RWPE1 (cell line): Measurements from ENCODE around the gene TCF7.

Source experiments
- CTCF ChIA-PET: fragments of 350-600 bp; sonication (Branson Sonifier 250); formaldehyde crosslinking; extraction: SDS; loops from one replicate; lab custom pipeline; 2021; lab: Yijun Ruan, JAX
- POLR2A ChIA-PET: fragments of 400-600 bp; formaldehyde crosslinking; extraction: SDS; loops from one replicate; lab custom pipeline; 2020; ENCODE audit warnings: antibody characterized with exemption; ENCODE audit not compliant: low non-redundant PET; lab: Yijun Ruan, JAX
- DNase-seq: peaks from one replicate; pipeline ENCODE4 v3.0.0; 2012; ENCODE audit warnings: low spot score
- H3K27ac ChIP-seq: fragments of 450-650 bp; 2 replicates; pipeline ENCODE4 v1.5.1; 2017
- TF ChIP-seq, protein P1 (sequence below): fragments of 450-650 bp; conservative IDR thresholded peaks from 2 replicates; pipeline ENCODE4 v1.5.1; 2017; ENCODE audit warnings: low read depth, mild to moderate bottlenecking

Gene TCF7

GRCh38 chr5:134136221-134136631, 21.7 kb downstream of the TCF7 start:
- POLR2A ChIA-PET = no interaction called here
- H3K27ac ChIP-seq = peak overlapping the region; percentile 11; the same call in 1 of the 2 replicates
- CTCF ChIA-PET = interaction anchor here (0.6 to 11.4 kb wide), 3 partner anchors 10 to 98 kb away, joined by 4 to 219 read pairs (median 4); no protein-coding TSS in a partner anchor
- TF ChIP-seq, protein P1, sequence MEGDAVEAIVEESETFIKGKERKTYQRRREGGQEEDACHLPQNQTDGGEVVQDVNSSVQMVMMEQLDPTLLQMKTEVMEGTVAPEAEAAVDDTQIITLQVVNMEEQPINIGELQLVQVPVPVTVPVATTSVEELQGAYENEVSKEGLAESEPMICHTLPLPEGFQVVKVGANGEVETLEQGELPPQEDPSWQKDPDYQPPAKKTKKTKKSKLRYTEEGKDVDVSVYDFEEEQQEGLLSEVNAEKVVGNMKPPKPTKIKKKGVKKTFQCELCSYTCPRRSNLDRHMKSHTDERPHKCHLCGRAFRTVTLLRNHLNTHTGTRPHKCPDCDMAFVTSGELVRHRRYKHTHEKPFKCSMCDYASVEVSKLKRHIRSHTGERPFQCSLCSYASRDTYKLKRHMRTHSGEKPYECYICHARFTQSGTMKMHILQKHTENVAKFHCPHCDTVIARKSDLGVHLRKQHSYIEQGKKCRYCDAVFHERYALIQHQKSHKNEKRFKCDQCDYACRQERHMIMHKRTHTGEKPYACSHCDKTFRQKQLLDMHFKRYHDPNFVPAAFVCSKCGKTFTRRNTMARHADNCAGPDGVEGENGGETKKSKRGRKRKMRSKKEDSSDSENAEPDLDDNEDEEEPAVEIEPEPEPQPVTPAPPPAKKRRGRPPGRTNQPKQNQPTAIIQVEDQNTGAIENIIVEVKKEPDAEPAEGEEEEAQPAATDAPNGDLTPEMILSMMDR = no peak
- no peak for DNase-seq

DNA sequence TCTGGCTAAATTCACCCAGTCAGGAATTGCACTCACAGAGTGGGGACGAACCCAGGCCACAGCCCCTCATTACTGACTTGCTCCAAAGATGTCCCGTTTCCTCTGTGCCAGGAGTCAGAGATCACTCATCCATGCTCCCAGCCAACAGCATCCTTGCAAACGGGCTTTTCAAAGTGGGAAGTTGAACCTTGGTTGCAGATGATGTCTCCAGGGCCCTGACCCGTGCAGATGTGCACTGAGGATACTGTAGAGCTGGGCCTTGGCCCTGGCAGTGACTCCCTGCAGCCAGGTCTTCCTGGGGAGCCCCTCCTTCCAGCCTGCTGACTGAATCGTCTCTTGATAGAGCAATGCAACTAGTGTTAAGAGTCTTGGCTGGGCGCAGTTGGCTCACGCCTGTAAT, 22.3 kb downstream of the TCF7 start:
- ChIA-PET CTCF (interaction anchor here (0.6 to 11.4 kb wide), 3 partner anchors 10 to 96 kb away, joined by 3 to 219 read pairs (median 4); no protein-coding TSS in a partner anchor), POLR2A (no interaction called here)
- TF ChIP-seq, protein P1 = no peak
- peak overlapping the region; percentile 11; the same call in 1 of the 2 replicates for H3K27ac ChIP-seq
- DNase-seq = no peak

DNA sequence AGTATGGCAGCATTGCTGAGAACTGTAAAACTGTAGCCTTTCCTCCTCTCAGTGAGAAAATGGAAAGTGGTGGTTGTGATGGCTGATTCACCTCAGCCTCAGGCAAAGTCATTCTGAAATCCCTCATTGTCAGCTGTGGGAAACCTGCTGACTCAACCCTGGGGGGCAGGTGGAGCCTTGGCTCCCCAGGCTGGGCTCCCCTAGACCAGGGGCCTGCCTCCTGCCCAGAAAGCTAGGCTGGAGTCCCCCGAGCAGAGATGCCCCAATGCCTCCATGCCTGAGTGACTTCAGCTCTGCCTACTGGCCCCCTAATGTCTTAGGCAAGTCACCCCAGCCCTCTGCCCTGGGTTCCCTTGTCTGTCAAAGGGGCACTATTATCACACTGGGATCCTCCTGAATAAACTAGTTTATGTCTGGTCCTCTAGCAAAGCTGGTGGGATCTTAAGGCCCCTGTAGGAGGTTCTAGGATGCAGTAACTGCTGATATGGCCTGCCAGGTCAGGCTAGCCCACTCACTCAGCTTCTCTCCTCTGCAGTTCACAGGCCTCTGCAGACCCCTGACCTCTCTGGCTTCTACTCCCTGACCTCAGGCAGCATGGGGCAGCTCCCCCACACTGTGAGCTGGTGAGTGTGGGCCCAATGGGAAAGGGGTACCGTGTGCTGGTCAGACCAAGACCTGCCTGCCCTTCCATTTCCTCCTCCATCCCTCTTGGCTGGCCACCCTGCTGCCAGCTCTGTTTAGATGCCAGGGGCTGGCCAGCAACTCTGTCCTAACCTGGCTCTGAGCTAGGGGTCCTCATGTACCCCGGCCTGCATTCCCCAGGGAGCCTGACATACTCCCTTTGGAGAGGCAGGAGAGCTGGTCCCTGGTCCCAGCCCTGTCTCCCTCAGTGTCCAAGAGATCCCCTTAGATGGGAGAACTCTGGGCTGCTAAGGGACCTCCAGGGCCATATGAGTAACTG, 24.2 kb downstream of the TCF7 start:
- POLR2A ChIA-PET = no interaction called here
- TF ChIP-seq, protein P1 = no peak
- H3K27ac ChIP-seq = peak overlapping the region; percentile 65
- CTCF ChIA-PET = interaction anchor here (0.5 to 11.4 kb wide), 10 partner anchors 9 to 157 kb away, joined by 3 to 219 read pairs (median 10); no protein-coding TSS in a partner anchor
- peak; percentile 87 for DNase-seq

DNA sequence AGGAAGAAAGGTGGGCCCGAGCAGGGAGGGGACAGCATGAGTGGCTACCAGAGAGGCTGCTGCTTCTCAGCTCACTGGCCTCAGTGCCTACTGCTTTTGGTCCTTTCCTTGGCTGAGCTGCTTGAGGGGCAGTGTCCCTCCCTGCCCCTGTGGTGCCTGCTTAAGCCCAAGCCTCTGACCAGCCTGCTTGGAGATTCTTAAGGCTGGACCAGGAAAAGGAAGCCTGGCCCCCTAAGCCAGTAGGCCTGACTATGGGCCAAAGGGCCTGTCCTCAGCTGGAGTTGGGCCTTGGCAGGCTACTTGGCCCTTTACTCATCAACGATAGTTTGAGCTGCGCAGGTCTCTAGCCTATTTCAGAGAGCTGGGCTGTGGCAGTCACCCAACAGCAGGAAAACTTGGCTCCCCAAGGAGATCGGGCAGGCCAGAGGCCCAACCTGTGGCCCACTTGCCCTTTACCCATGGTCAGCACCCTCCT, 24.9 kb downstream of the TCF7 start:
- TF ChIP-seq, protein P1 = no peak
- ChIA-PET POLR2A (interaction anchor here (0.6 kb wide), 1 partner anchor 23 kb away, joined by 4 read pairs; no protein-coding TSS in a partner anchor), CTCF (interaction anchor here (0.5 to 11.4 kb wide), 7 partner anchors 10 to 113 kb away, joined by 5 to 219 read pairs (median 12); no protein-coding TSS in a partner anchor)
- H3K27ac ChIP-seq = peak overlapping the region; percentile 65
- no peak for DNase-seq

- TF ChIP-seq, protein P1 = no peak
- H3K27ac ChIP-seq = peak overlapping the region; percentile 65
- DNase-seq = no peak
- POLR2A ChIA-PET = interaction anchor here (0.6 kb wide), 1 partner anchor 23 kb away, joined by 4 read pairs; no protein-coding TSS in a partner anchor
- CTCF ChIA-PET = interaction anchor here (0.6 to 11.4 kb wide), 18 partner anchors 9 to 151 kb away, joined by 3 to 219 read pairs (median 6); no protein-coding TSS in a partner anchor
These were observed 25.5 kb downstream of the TCF7 start for GRCh38 chr5:134139891-134140469.
